ENCODE results near the gene FGF8. TPM values are rescaled to one million over a fixed set of nuclear protein-coding genes. Genes with fewer than 3 reads are reported as not detected.

Gene FGF8
- total RNA-seq, 6 experiments from 2014 or later = not detected

- peaks cover 61% of the 10 kb centered on the region for H3K27me3 Mint-ChIP-seq (ENCODE audit: insufficient read depth)
- TF ChIP-seq CTCF (IDR thresholded peaks at IDR 0.05) = no peak
- no peak for DNase-seq
- H3K27ac Mint-ChIP-seq = no peak overlapping the region
- H3K4me1 Mint-ChIP-seq (ENCODE audit: low read depth) = no peaks in the 10 kb centered on the region
- H3K36me3 Mint-ChIP-seq (ENCODE audit: low read depth) = no peaks in the 10 kb centered on the region
- no peaks in the 10 kb centered on the region for H3K9me3 Mint-ChIP-seq
- H3K4me3 Mint-ChIP-seq = no peak overlapping the region
Measured at GRCh38 chr10:101766306-101766705, 9.6 kb downstream of the FGF8 start.

DNA sequence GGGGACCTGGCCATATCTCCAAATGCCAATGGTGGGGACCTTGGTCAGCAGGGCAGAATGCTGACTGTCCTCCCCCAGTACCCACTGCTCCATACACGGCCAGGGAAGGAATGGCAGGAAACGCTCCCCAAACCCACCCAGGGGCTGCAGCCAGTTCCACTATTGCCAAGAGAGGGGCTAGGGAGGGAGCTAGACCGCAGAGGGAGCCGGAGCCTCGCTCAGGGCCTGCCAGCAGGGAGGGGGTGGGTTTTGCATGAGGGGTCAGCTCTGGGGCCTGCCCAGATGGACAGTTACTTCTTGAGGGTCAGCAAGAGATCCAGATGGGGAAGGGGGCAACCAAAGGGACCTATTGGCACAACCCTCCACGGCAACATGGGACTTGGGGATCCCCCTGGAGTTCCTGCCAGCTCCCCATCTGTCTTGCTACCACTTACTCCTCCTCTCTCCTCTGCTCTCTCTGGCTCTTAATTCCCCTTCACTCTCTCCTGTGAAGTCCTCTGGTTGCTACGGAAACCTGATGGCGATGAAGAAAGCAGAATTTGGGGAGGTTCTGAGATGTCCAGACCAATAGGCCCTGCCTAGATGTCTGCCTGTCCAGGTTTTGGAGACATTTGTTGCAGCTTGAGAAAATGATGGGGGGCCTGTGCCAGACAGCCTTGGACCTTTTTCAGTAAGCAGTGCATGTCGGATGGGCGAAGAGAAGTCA lies 12.6 kb downstream of the FGF8 start:
- H3K27ac Mint-ChIP-seq = no peak overlapping the region
- H3K36me3 Mint-ChIP-seq (ENCODE audit: low read depth) = no peaks in the 10 kb centered on the region
- no peaks in the 10 kb centered on the region for H3K9me3 Mint-ChIP-seq
- H3K4me3 Mint-ChIP-seq = no peak overlapping the region
- no peak for DNase-seq
- no peaks in the 10 kb centered on the region for H3K4me1 Mint-ChIP-seq (ENCODE audit: low read depth)
- no peak for TF ChIP-seq CTCF (IDR thresholded peaks at IDR 0.05)
- peaks cover 62% of the 10 kb centered on the region for H3K27me3 Mint-ChIP-seq (ENCODE audit: insufficient read depth)

- no peaks in the 10 kb centered on the region for H3K36me3 Mint-ChIP-seq (ENCODE audit: low read depth)
- no peaks in the 10 kb centered on the region for H3K4me1 Mint-ChIP-seq (ENCODE audit: low read depth)
- no peaks in the 10 kb centered on the region for H3K9me3 Mint-ChIP-seq
- H3K4me3 Mint-ChIP-seq = no peak overlapping the region
- no peak for TF ChIP-seq CTCF (IDR thresholded peaks at IDR 0.05)
- peaks cover 57% of the 10 kb centered on the region for H3K27me3 Mint-ChIP-seq (ENCODE audit: insufficient read depth)
- H3K27ac Mint-ChIP-seq = no peak overlapping the region
- no peak for DNase-seq
Measured at GRCh38 chr10:101762736-101763135, 13.2 kb downstream of the FGF8 start.

- Mint-ChIP-seq H3K27ac (no peak overlapping the region), H3K9me3 (no peaks in the 10 kb centered on the region), H3K4me3 (no peak overlapping the region), H3K36me3 (ENCODE audit: low read depth) (no peaks in the 10 kb centered on the region), H3K4me1 (ENCODE audit: low read depth) (no peaks in the 10 kb centered on the region), H3K27me3 (ENCODE audit: insufficient read depth) (peaks cover 51% of the 10 kb centered on the region)
- no peak for TF ChIP-seq CTCF (IDR thresholded peaks at IDR 0.05)
- no peak for DNase-seq
Measured at GRCh38 chr10:101761226-101761625, 14.7 kb downstream of the FGF8 start.

- Mint-ChIP-seq H3K27ac (no peak overlapping the region), H3K9me3 (no peaks in the 10 kb centered on the region), H3K4me3 (no peak overlapping the region), H3K4me1 (ENCODE audit: low read depth) (no peaks in the 10 kb centered on the region), H3K36me3 (ENCODE audit: low read depth) (no peaks in the 10 kb centered on the region), H3K27me3 (ENCODE audit: insufficient read depth) (peaks cover 52% of the 10 kb centered on the region)
- DNase-seq = no peak
- TF ChIP-seq CTCF (IDR thresholded peaks at IDR 0.05) = no peak
Measured at GRCh38 chr10:101760510-101760909, 15.4 kb downstream of the FGF8 start.
